Body of pancreas (tissue), 4 donors: ENCODE data around the gene POLR1B. TPM values are rescaled to one million over a fixed set of nuclear protein-coding genes. Genes with fewer than 3 reads are reported as not detected.

Experiments
- ATAC-seq: fragments of 150-250 bp; one replicate; pipeline ENCODE4 v1.9.1; 2016
- DNase-seq, 4 donors: peaks; one replicate each; pipeline ENCODE4 v3.0.0-alpha.2; 2019
- H3K27ac ChIP-seq, 4 donors: fragments of 200-600 bp; sonication (generic); 1 replicate in 3 of 4; 2 replicates in 1 of 4; pipeline versions ENCODE4 v1.5.1 to v1.6.1; 2016 to 2019; ENCODE audit warnings: mild to moderate bottlenecking in 1 of 4, mixed read lengths in 1 of 4, moderate library complexity in 1 of 4
- H3K27me3 ChIP-seq, 2 donors: fragments of 200-600 bp; sonication (generic); one replicate each; pipeline ENCODE4 v1.6.0; 2016; ENCODE audit warnings: mild to moderate bottlenecking in 1 of 2
- H3K36me3 ChIP-seq, 2 donors: fragments of 200-600 bp; sonication (generic); replicated peaks in 1 of 2; 2 replicates each; pipeline ENCODE4 v1.5.1; 2016; ENCODE audit warnings: low read depth in 2 of 2; ENCODE audit not compliant: insufficient read depth in 1 of 2
- H3K4me1 ChIP-seq: fragments of 200-600 bp; sonication (generic); one replicate; pipeline ENCODE4 v1.6.0; 2016
- H3K4me3 ChIP-seq, 2 donors: fragments of 200-600 bp; sonication (generic); 1 replicate in 1 of 2; 2 replicates in 1 of 2; pipeline ENCODE4 v1.5.1; 2016 to 2019
- H3K9me3 ChIP-seq, 3 donors: fragments of 200-600 bp; sonication (generic); 1 replicate in 2 of 3; 2 replicates in 1 of 3; pipeline ENCODE4 v1.5.1; 2016
- CTCF ChIP-seq, 7 experiments: fragments of 450-650 bp in 4 of 7; fragments of 200-600 bp in 3 of 7; sonication (generic) in 3 of 7; IDR thresholded peaks; one replicate each; pipeline ENCODE4 v1.5.1; 2016 to 2019; ENCODE audit warnings: antibody characterized with exemption in 7 of 7
- POLR2A ChIP-seq, 3 donors: fragments of 450-650 bp; IDR thresholded peaks; one replicate each; pipeline ENCODE4 v1.6.1; 2016; ENCODE audit warnings: antibody characterized with exemption in 3 of 3, mild to moderate bottlenecking in 2 of 3
- WGBS, 2 donors: methylation state at CpG; one replicate each; pipeline ENCODE4 v1.1.5; 2017; 5-methylcytosine and 5-hydroxymethylcytosine counted together
- intact Hi-C: fragments of 100-400 bp; cut with DNase I; formaldehyde crosslinking; loops from one replicate; pipeline ENCODE4 v1.15.1; 2023
- total RNA-seq, 2 donors: library from RNA; depleted of rRNA; stranded (reverse); fragments of >200 nt; gene quantifications; one replicate each; pipeline ENCODE4 v1.1.0, GENCODE V29; 2016

The POLR1B gene
- total RNA-seq, 2 donors from 2014 or later = 10.6 to 31.6 TPM

GRCh38 chr2:112540906-112541305, 1.4 kb upstream of the POLR1B start:
- H3K4me1 ChIP-seq = peaks cover 20% of the 10 kb centered on the region
- no peaks in the 10 kb centered on the region for H3K9me3 ChIP-seq
- no peaks in the 10 kb centered on the region for H3K27me3 ChIP-seq
- ATAC-seq = no peak
- no peak for DNase-seq
- intact Hi-C loops = no loop called here
- 42 to 53% methylated on average over 2 of the region's 2 CpGs for WGBS, 2 donors
- H3K36me3 ChIP-seq = no peaks in the 10 kb centered on the region
- no peak overlapping the region for H3K4me3 ChIP-seq
- TF ChIP-seq POLR2A (IDR thresholded peaks at IDR 0.05) (no peak), CTCF (IDR thresholded peaks at IDR 0.05) (no peak)
- H3K27ac ChIP-seq = peak overlapping the region in 1 of 4 donors; percentile 89

GRCh38 chr2:112541315-112542122, 746 bp upstream of the POLR1B start:
- Histone ChIP-seq H3K9me3 (no peaks in the 10 kb centered on the region), H3K27me3 (no peaks in the 10 kb centered on the region), H3K4me1 (peaks cover 20% of the 10 kb centered on the region), H3K4me3 (peak overlapping the region; percentile 84 to 88), H3K36me3 (no peaks in the 10 kb centered on the region), H3K27ac (peak overlapping the region; percentile 57 to 93 (median 87))
- ATAC-seq (peak; percentile 70), DNase-seq (peak in 2 of 4 donors; percentile 56 to 57)
- intact Hi-C loops = no loop called here
- 16 to 23% methylated on average over 29 to 34 of the region's 34 CpGs for WGBS, 2 donors
- TF ChIP-seq POLR2A (IDR thresholded peaks at IDR 0.05) = peak in 2 of 3 donors; percentile 68 to 72
- no peak for TF ChIP-seq CTCF (IDR thresholded peaks at IDR 0.05)

GRCh38 chr2:112542984-112543661, 858 bp downstream of the POLR1B start:
- ATAC-seq = no peak
- TF ChIP-seq POLR2A (IDR thresholded peaks at IDR 0.05) (no peak), CTCF (IDR thresholded peaks at IDR 0.05) (no peak)
- Histone ChIP-seq H3K27ac (peak overlapping the region; percentile 57 to 93 (median 87)), H3K27me3 (no peaks in the 10 kb centered on the region), H3K9me3 (no peaks in the 10 kb centered on the region), H3K36me3 (peaks cover 0 to 8% of the 10 kb centered on the region in 2 donors), H3K4me1 (peaks cover 32% of the 10 kb centered on the region), H3K4me3 (peak overlapping the region; percentile 84 to 88)
- no peak for DNase-seq
- intact Hi-C loops = no loop called here
- 2 to 4% methylated on average over 18 of the region's 18 CpGs for WGBS, 2 donors

- H3K27me3 ChIP-seq = no peaks in the 10 kb centered on the region
- peak overlapping the region in 3 of 4 donors; percentile 27 to 62 (median 36) for H3K27ac ChIP-seq
- WGBS, 2 donors = 52 to 58% methylated on average over 4 of the region's 4 CpGs
- H3K36me3 ChIP-seq = peaks cover 0 to 26% of the 10 kb centered on the region in 2 donors
- H3K4me3 ChIP-seq = no peak overlapping the region
- no peaks in the 10 kb centered on the region for H3K9me3 ChIP-seq
- H3K4me1 ChIP-seq = peaks cover 25% of the 10 kb centered on the region
- no peak for TF ChIP-seq CTCF (IDR thresholded peaks at IDR 0.05)
- TF ChIP-seq POLR2A (IDR thresholded peaks at IDR 0.05) = no peak
- peak; percentile 33 for ATAC-seq
- DNase-seq = peak in 2 of 4 donors; percentile 27 to 44
- intact Hi-C loops = no loop called here
These were observed 5.1 kb downstream of the POLR1B start for GRCh38 chr2:112547333-112547732.
